DMS114 treated with DMSO at 0.1 percent for 48 hours (cell line): ENCODE measurements around the gene ZCCHC18.
A peak's percentile ranks its signal among the peaks of the same experiment; 100 is the strongest.

Experiments
- DNase-seq: peaks from one replicate; lab custom pipeline; 2025; ENCODE audit not compliant: unreplicated experiment; lab: John Stamatoyannopoulos, UW

Gene ZCCHC18

GRCh38 chrX:104130808-104131207 lies 18.5 kb downstream of the ZCCHC18 start:
- no peak for DNase-seq

DNA sequence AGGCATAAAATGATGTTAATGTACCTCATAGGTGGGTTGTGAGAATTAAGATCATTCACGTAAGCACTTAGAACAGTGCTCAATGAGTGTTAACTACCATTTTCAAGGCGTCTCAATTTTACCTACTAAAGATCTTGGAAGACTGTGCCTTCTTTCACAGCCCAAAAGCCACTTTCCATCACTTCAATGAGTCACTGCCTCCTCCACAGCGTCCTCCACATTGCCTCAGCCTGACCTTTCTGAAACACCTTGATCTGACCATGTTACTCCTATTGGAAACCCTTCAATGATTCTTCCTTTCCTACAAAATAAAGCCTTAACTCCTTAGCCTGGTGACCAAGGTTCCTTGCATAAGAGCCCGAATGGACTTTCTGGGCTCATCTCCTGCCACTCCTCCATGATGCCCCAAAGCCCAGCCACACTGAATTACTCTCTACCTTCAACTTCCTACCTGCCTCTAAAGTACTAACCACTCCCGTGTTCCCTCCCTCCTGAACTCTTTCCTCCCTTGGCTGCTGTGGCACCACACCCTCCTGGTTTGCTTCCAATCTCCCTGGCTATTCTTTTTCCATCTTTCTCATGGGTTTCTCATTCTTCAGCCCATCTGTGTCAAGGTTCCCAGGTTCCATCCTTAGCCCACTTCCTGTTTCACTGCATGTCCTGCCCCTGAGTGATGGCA lies 22.4 kb downstream of the ZCCHC18 start:
- DNase-seq = no peak

DNA sequence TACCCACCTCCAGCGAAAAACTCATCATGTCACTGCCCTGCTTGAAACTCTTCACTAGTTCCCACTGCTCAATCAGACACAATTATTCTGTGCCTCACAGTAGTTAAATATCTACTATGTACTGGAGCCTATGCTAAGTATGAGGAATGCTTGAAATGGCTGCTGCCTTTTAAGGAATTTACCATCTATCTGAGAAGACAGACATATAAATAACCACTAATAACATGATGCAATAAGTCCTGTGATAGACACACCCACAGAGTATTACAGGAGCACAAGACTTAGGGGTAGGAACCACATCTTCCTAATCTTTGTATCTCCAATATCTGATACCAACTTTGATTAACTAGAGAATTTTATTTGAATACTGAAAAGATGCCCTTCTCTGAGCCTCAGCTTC lies 23.4 kb downstream of the ZCCHC18 start:
- DNase-seq = no peak

DNA sequence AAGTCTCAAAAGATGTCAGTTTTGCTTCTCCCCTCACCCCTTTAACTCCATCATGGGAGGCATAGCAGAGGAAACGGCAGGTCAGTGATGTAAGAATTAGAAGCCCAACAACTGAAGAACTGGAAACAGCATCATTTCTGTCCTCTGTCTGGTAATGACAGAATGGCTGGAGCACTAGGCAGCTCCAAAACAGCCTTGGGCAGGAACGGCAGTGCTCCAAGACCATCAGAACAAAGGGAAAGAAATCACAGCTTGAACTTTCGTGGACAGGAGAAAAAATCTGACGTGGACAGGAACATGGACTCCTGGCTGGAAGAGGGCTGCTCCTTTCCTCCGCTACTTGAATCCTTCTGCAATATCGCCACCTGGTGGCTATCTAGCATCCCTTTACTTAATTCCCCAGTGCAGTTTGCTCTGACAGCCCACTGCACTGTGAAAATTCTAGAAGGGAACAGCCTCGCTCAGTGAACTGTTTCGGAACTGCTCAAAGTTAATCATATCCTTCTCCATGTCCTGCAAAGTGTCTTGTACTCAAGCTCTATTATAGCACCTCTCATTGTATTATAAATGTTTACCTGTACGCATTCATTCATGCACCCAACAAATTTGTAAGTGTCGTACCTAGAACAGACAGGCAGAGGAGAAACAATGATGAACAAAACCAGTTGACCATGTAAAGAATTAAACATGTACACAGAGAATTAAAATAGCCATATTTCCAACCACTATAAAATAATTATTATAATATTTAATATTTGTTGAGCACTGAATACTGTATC lies 24.1 kb downstream of the ZCCHC18 start:
- peak; percentile 84 for DNase-seq

- DNase-seq = no peak
Measured at GRCh38 chrX:104137496-104137895, 25.2 kb downstream of the ZCCHC18 start.

DNA sequence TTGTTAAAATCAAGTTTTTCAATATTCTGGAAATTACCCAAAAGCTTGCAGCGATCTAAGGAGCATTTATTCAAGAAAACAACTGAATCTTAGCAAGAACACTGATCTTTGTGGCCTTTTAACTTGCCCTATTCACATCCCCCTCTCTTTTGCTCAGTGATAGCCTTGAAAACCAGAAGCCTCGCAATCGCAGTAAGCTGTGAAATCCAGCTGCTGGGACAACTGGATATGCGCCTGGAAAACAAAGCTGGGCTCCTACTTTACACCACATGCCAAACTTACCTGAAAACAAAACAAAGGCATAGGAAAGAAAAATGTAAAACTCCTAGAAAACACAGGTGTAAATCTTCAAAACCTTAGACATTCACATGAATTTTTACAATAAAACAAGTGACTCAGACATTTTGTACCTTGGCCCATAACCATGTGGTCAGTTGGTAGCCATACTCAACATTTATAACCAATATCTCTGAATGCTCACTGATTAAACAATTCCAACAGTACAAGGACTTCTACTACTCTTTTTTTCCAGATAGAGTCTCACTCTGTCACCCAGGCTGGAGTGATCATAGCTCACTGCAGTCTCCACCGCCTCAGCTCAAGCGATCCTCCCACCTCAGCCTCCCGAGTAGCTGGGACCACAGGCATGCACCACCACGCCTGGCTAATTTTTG lies 28.9 kb downstream of the ZCCHC18 start:
- no peak for DNase-seq

DNA sequence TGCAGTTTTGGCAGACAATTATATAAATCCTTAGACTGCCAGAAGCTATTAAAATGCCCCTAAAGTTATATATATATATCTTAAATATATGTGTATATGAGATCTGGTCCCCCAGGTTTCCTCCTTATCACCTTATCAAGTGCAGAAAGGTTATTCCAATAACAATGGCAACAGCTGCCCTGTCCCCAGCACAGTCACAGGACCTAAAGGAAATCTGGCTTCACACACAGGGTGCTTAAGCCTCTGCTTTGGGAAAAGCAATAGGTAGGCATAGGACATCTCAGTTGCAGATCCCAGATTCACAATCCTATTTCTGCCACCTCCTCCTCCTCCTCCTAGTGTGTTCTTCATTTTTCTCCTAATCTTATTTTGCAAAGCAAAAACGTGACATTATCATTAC lies 38.7 kb downstream of the ZCCHC18 start:
- DNase-seq = no peak

- DNase-seq = peak; percentile 95
Measured at GRCh38 chrX:104156630-104157529, 44.6 kb downstream of the ZCCHC18 start, which contains the start of gene SLC25A53. SLC25A53 (minus strand) TSS chrX:104157009; CDS start chrX:104105257, 51,752 bp downstream.
